HG02884 (cell line): ENCODE data around the gene C2CD4D.

Source experiments
- ATAC-seq: cut with Tn5 transposase; IDR thresholded peaks from one replicate; pipeline ENCODE4 v1.9.1; 2021; ENCODE audit warnings: mild to moderate bottlenecking, moderate library complexity; ENCODE audit not compliant: unreplicated experiment

C2CD4D gene

DNA sequence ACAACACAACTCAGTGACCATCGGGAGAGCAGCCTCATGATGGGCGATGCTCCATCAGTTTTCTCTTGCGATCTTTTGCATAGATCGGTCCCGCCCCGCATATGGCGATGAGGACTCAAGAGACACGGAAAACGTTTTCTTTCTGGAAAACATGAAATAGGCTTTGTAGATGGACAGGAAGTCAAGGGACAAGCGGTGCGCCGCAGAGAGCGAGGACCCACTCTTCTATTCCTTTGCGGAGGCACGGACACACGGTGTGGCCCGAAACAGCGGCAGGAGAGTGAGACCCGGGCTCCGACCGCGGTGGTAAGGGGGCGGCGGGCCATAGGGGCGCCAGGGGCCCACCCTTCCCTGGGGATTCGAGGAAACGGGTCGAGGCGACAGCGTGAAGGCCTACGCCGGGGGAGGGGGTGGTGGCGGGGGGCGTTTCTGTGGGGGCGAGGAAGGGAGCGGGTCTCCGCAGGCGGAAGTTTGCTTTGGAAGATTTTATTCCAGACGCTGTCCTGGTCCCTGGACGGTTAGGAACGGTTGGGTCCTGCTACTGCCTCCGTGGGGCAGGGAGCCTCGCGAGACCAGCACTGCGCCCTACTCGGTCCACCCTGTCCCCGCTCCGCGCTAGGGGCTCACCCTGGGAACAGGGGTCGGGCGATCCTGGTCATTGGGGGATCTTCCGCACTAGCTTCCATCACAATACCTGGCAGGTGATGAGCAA lies 48.5 kb downstream of the C2CD4D start:
- ATAC-seq: no peak

DNA sequence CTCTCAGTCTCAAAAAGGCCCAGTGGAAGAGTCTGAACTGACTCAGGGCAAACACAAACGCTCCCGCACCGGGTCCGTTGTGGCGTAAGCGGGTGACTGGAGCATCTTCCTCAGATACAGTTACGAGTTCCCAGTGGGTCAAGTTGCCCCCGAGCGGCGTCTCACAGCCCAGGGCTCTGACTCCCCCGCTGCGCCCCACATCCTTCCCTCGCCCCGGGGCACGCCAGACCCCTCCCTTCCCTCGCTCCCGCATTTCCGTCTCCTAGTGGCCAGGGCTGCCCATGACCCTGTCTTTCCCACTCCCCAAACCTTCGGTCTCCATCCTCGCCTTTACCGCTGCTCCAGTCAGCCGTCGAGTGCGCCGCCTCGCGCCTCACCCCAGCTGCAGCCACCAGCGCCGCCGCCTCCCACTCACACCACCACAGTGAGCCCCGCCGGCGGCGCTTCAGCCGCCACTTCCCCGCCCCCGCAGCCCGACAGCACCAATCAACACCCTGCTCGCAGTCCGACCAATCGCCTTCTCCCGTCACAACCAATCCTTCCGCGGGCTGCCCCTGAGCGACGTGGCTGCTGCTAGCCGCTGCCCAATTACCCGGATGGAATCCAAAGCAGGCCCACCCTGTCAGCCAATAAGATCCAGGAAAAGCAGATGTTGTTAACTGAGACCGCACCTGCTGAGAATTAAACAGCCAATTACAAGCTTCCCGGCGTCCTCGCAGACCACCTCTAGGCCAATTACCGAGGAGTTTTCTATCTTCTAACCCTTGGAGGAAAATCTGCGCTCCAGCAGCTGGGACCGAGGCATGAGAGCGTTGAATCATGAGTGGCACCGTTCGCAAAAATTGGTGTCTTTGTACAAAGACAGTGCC lies 49.3 kb downstream of the C2CD4D start, which contains the start of gene TDRKH:
Gene TDRKH, minus strand, starts transcription at position 430 of the 869 bp plus-strand sequence. CDS start 7,478 bp downstream, outside the sequence.
- peak; percentile 89 for ATAC-seq
